ENCODE measurements around the gene ERICH2.
"Not testable (repeated sequence)": the region's sequence is repeated elsewhere in the genome, so short reads cannot be mapped to it uniquely, and the experiment has no call there.

ERICH2 gene

GRCh38 chr2:170743530-170744239 is 26.5 kb upstream of the ERICH2 start:
- DNase-seq (ENCODE audit: low read depth) = no peak
- H3K4me3 ChIP-seq (replicated peaks; ENCODE audit: low read depth, low read length) = no peak overlapping the region

GRCh38 chr2:170744248-170745002 is 25.8 kb upstream of the ERICH2 start:
- peak; percentile 8 for DNase-seq (ENCODE audit: low read depth)
- no peak overlapping the region for H3K4me3 ChIP-seq (replicated peaks; ENCODE audit: low read depth, low read length)
- TF ChIP-seq CTCF (IDR thresholded peaks at IDR 0.05; ENCODE audit: low read length, missing control alignments) = no peak

More at GRCh38 chr2:170743530-170744239, 26.5 kb upstream of the ERICH2 start:
- no peak for TF ChIP-seq CTCF (IDR thresholded peaks at IDR 0.05; ENCODE audit: low read length, missing control alignments)

- TF ChIP-seq CTCF (IDR thresholded peaks at IDR 0.05; ENCODE audit: low read length, missing control alignments) = no peak
- no peak overlapping the region for H3K4me3 ChIP-seq (replicated peaks; ENCODE audit: low read depth, low read length)
- no peak for DNase-seq (ENCODE audit: low read depth)
Observed at GRCh38 chr2:170745305-170745704, 24.9 kb upstream of the ERICH2 start.

- H3K4me3 ChIP-seq (replicated peaks; ENCODE audit: low read depth, low read length) = no peak overlapping the region
- no peak for TF ChIP-seq CTCF (IDR thresholded peaks at IDR 0.05; ENCODE audit: low read length, missing control alignments)
- DNase-seq (ENCODE audit: low read depth) = peak; percentile 44
Observed at GRCh38 chr2:170747921-170748320, 22.3 kb upstream of the ERICH2 start.

GRCh38 chr2:170751555-170751954 is 18.6 kb upstream of the ERICH2 start:
- not testable (repeated sequence) for DNase-seq (ENCODE audit: low read depth); H3K4me3 ChIP-seq (replicated peaks; ENCODE audit: low read depth, low read length)

GRCh38 chr2:170761572-170761971 is 8.6 kb upstream of the ERICH2 start:
- DNase-seq (ENCODE audit: low read depth) = no peak
- H3K4me3 ChIP-seq (replicated peaks; ENCODE audit: low read depth, low read length) = no peak overlapping the region
- no peak for TF ChIP-seq CTCF (IDR thresholded peaks at IDR 0.05; ENCODE audit: low read length, missing control alignments)

- no peak for TF ChIP-seq CTCF (IDR thresholded peaks at IDR 0.05; ENCODE audit: low read length, missing control alignments)
- H3K4me3 ChIP-seq (replicated peaks; ENCODE audit: low read depth, low read length) = no peak overlapping the region
- DNase-seq (ENCODE audit: low read depth) = no peak
Observed at GRCh38 chr2:170762760-170763159, 7.4 kb upstream of the ERICH2 start.

Measured in fibroblast of pulmonary artery (primary cell).